Peyer's patch (tissue), 4 donors: ENCODE results near the gene ANGPTL3. TPM values are rescaled to one million over a fixed set of nuclear protein-coding genes. Genes with fewer than 3 reads are reported as not detected.
"Not testable (repeated sequence)": the region's sequence is repeated elsewhere in the genome, so short reads cannot be mapped to it uniquely, and the experiment has no call there.

ENCODE experiments used
- DNase-seq, 3 donors: peaks; one replicate each; pipeline ENCODE4 v3.0.0-alpha.2; 2017 to 2019
- H3K27ac ChIP-seq, 4 donors: fragments of 200-600 bp; sonication (generic); one replicate each; pipeline ENCODE4 v1.5.1; 2016 to 2019
- H3K27me3 ChIP-seq, 2 donors: fragments of 200-600 bp; sonication (generic); one replicate each; pipeline ENCODE4 v1.5.1; 2019
- H3K36me3 ChIP-seq, 3 donors: fragments of 200-600 bp; sonication (generic); one replicate each; pipeline ENCODE4 v1.5.1; 2016 to 2019
- H3K4me1 ChIP-seq, 4 donors: fragments of 200-600 bp; sonication (generic); one replicate each; pipeline ENCODE4 v1.5.1; 2016 to 2019
- H3K4me3 ChIP-seq, 4 donors: fragments of 200-600 bp; sonication (generic); 1 replicate in 3 of 4; 2 replicates in 1 of 4; pipeline ENCODE4 v1.5.1; 2016 to 2019; ENCODE audit warnings: mild to moderate bottlenecking in 1 of 4
- H3K9me3 ChIP-seq, 4 donors: fragments of 200-600 bp; sonication (generic); one replicate each; pipeline ENCODE4 v1.5.1; 2016 to 2019; ENCODE audit warnings: mild to moderate bottlenecking in 1 of 4
- POLR2A ChIP-seq, 2 donors: fragments of 450-650 bp; IDR thresholded peaks; one replicate each; pipeline ENCODE4 v1.5.1; 2017; ENCODE audit warnings: antibody characterized with exemption in 2 of 2, mild to moderate bottlenecking in 2 of 2, moderate library complexity in 2 of 2
- total RNA-seq, 4 donors: library from RNA; depleted of rRNA; stranded (reverse); fragments of >200 nt; gene quantifications; one replicate each; pipeline ENCODE4 v1.1.0, GENCODE V29; 2016
- TF ChIP-seq, protein P1 (sequence below), 6 experiments: fragments of 450-650 bp in 4 of 6; fragments of 200-600 bp in 2 of 6; sonication (generic) in 1 of 6; IDR thresholded peaks; one replicate each; pipeline ENCODE4 v1.5.1; 2017 to 2019; ENCODE audit warnings: antibody characterized with exemption in 6 of 6, mild to moderate bottlenecking in 3 of 6, moderate library complexity in 1 of 6

Gene ANGPTL3, protein sequence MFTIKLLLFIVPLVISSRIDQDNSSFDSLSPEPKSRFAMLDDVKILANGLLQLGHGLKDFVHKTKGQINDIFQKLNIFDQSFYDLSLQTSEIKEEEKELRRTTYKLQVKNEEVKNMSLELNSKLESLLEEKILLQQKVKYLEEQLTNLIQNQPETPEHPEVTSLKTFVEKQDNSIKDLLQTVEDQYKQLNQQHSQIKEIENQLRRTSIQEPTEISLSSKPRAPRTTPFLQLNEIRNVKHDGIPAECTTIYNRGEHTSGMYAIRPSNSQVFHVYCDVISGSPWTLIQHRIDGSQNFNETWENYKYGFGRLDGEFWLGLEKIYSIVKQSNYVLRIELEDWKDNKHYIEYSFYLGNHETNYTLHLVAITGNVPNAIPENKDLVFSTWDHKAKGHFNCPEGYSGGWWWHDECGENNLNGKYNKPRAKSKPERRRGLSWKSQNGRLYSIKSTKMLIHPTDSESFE
- not detected for total RNA-seq

DNA sequence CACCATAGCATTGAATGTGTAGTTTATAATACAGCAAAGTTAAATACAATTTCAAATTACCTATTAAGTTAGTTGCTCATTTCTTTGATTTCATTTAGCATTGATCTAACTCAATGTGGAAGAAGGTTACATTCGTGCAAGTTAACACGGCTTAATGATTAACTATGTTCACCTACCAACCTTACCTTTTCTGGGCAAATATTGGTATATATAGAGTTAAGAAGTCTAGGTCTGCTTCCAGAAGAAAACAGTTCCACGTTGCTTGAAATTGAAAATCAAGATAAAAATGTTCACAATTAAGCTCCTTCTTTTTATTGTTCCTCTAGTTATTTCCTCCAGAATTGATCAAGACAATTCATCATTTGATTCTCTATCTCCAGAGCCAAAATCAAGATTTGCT, at the start of gene ANGPTL3:
TSS of gene ANGPTL3 (plus strand) at position 240 of the 400 bp plus-strand sequence. CDS start at position 287, 47 bp downstream.
- Histone ChIP-seq H3K4me1 (no peaks in the 10 kb centered on the region), H3K27me3 (no peaks in the 10 kb centered on the region), H3K9me3 (no peaks in the 10 kb centered on the region), H3K4me3 (no peak within 1 kb of the TSS), H3K27ac (no peak within 1 kb of the TSS), H3K36me3 (peaks cover 0 to 3% (median 0%) of the 10 kb centered on the region in 3 donors)
- DNase-seq = no peak
- no peak for TF ChIP-seq POLR2A (IDR thresholded peaks at IDR 0.05)
- TF ChIP-seq, protein P1, sequence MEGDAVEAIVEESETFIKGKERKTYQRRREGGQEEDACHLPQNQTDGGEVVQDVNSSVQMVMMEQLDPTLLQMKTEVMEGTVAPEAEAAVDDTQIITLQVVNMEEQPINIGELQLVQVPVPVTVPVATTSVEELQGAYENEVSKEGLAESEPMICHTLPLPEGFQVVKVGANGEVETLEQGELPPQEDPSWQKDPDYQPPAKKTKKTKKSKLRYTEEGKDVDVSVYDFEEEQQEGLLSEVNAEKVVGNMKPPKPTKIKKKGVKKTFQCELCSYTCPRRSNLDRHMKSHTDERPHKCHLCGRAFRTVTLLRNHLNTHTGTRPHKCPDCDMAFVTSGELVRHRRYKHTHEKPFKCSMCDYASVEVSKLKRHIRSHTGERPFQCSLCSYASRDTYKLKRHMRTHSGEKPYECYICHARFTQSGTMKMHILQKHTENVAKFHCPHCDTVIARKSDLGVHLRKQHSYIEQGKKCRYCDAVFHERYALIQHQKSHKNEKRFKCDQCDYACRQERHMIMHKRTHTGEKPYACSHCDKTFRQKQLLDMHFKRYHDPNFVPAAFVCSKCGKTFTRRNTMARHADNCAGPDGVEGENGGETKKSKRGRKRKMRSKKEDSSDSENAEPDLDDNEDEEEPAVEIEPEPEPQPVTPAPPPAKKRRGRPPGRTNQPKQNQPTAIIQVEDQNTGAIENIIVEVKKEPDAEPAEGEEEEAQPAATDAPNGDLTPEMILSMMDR (IDR thresholded peaks at IDR 0.05) = no peak

DNA sequence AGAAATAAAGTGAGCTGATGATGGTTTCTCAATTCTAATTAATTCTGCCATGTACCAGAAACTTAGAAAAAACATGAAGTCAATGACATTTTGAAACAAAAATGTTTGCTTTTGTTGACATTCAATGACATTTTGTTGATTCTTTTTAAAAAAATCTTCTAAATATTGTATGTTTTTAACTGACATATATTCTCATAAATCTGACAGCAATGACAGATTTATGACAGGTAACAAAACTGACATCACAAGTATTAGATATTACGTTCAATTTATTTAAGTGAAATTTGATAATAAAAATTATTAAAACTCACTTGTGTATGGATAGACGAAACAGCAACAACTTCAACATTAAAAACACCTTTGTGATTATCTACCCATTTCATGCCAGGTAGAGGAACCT, 36.0 kb upstream of the ANGPTL3 start:
- Histone ChIP-seq H3K36me3 (peaks cover 0 to 17% (median 0%) of the 10 kb centered on the region in 3 donors), H3K4me3 (no peak overlapping the region), H3K9me3 (no peaks in the 10 kb centered on the region), H3K27me3 (no peaks in the 10 kb centered on the region), H3K27ac (no peak overlapping the region), H3K4me1 (no peaks in the 10 kb centered on the region)
- no peak for TF ChIP-seq POLR2A (IDR thresholded peaks at IDR 0.05)
- no peak for DNase-seq

DNA sequence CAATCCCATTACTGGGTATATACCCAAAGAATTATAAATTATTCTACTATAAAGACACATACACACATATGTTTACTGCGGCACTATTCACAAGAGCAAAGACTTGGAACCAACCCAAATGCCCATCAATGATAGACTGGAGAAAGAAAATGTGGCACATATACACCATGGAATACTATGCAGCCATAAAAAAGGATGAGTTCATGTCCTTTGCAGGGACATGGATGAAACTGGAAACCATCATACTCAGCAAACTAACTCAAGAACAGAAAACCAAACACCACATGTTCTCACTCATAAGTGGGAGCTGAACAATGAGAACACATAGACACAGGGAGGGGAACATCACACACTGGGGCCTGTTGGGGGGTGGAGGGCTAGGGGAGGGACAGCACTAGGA, 30.1 kb upstream of the ANGPTL3 start:
- not testable (repeated sequence) for H3K4me3 ChIP-seq, H3K36me3 ChIP-seq, DNase-seq, H3K27me3 ChIP-seq, H3K27ac ChIP-seq, H3K9me3 ChIP-seq, H3K4me1 ChIP-seq

DNA sequence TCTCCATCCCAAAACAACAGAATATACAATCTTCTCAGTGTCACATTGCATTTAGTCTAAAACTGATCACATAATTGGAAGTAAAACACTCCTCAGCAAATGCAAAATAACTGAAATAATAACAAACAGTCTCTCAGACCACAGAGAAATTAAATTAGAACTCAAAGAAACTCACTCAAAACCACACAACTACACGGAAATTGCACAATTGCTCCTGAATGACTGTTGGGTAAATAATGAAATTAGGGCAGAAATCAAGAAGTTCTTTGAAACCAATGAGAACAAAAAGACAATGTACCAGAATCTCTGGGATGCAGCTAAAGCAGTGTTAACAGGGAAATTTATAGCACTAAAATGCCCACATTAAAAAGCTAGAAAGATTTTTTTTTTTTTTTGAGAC, 29.4 kb upstream of the ANGPTL3 start:
- not testable (repeated sequence) for H3K27ac ChIP-seq, H3K4me1 ChIP-seq, H3K9me3 ChIP-seq, H3K4me3 ChIP-seq, H3K27me3 ChIP-seq, DNase-seq
- H3K36me3 ChIP-seq = peaks cover 0 to 13% (median 4%) of the 10 kb centered on the region in 3 donors

DNA sequence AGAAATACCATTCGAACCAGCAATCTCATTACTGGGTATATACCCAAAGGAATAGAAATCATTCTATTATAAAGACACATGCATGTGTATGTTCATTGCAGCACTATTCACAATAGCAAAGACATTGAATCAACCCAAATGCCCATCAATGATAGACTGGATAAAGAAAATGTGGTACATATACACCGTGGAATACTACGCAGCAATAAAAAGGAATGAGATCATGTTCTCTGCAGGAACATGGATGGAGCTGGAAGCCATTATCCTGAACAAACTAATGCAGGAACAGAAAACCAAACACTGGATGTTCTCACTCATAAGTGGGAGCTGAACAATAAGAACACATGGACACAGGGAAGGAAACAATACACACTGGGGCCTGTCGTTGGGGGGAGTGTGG, 25.8 kb upstream of the ANGPTL3 start:
- not testable (repeated sequence) for H3K4me1 ChIP-seq, DNase-seq, H3K27me3 ChIP-seq, H3K27ac ChIP-seq, H3K9me3 ChIP-seq, H3K4me3 ChIP-seq
- H3K36me3 ChIP-seq = peaks cover 0 to 15% (median 4%) of the 10 kb centered on the region in 3 donors

DNA sequence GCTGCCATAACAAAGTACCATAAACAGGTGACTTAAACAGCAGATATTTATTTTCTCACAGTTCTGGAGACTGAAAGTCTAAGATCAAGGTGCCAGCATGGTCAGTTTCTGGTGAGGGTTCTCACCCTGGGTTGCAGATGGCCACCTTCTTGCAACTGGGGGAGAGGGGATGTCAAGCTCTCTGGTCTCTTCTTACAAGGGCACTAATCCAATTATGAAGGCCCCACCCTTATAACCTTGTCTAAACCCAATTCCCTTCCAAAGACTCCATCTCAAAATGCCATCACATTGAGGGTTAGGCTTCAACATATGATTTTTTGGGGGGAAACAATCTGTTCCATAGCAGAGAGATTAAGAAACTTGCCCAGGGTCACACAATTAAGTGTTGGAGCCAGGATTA, 24.8 kb upstream of the ANGPTL3 start:
- Histone ChIP-seq H3K36me3 (peaks cover 0 to 15% (median 4%) of the 10 kb centered on the region in 3 donors), H3K27me3 (no peaks in the 10 kb centered on the region), H3K27ac (no peak overlapping the region), H3K9me3 (no peaks in the 10 kb centered on the region), H3K4me1 (no peaks in the 10 kb centered on the region), H3K4me3 (no peak overlapping the region)
- TF ChIP-seq, protein P1 (IDR thresholded peaks at IDR 0.05) = no peak
- no peak for TF ChIP-seq POLR2A (IDR thresholded peaks at IDR 0.05)
- DNase-seq = no peak

DNA sequence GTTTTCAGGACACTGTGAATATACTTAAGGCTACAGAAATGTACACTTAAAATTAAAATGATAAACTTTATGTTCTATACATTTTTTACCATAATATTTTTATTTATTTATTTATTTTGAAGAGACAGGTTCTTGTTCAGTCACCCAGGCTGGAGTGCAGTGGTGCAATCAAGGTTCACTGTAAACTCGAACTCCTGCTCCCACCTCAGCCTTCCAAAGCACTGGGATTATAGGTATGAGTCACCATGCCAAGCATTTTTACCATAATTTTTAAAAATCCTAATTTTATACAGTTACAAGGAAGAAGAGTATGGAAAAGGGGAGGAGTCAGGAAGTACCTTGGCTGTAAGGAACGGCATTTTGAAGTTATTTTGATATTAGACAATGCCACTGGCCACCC, 23.6 kb upstream of the ANGPTL3 start:
- no peak overlapping the region for H3K27ac ChIP-seq
- DNase-seq = no peak
- TF ChIP-seq, protein P1 (IDR thresholded peaks at IDR 0.05) = no peak
- TF ChIP-seq POLR2A (IDR thresholded peaks at IDR 0.05) = no peak
- peaks cover 0 to 24% (median 4%) of the 10 kb centered on the region in 3 donors for H3K36me3 ChIP-seq
- H3K4me3 ChIP-seq = no peak overlapping the region
- H3K27me3 ChIP-seq = no peaks in the 10 kb centered on the region
- H3K4me1 ChIP-seq = no peaks in the 10 kb centered on the region
- no peaks in the 10 kb centered on the region for H3K9me3 ChIP-seq
